Choroid plexus epithelial cell (primary cell): ENCODE results near the gene DNAI2.
"Not testable (repeated sequence)": the region's sequence is repeated elsewhere in the genome, so short reads cannot be mapped to it uniquely, and the experiment has no call there.

ENCODE experiments used
- DNase-seq: peaks from one replicate; pipeline ENCODE4 v3.0.0-alpha.2; 2010; ENCODE audit warnings: low read depth
- H3K4me3 ChIP-seq: 2 replicates; pipeline ENCODE4 v1.5.1; 2011; ENCODE audit warnings: low read depth, mild to moderate bottlenecking, control low read depth, low read length, moderate library complexity
- TF ChIP-seq, protein P1 (sequence below): conservative IDR thresholded peaks from 2 replicates; pipeline ENCODE4 v1.5.1; 2011; ENCODE audit warnings: low read depth, mild to moderate bottlenecking, control low read depth, inconsistent platforms, low read length, moderate library complexity

Gene DNAI2

DNA sequence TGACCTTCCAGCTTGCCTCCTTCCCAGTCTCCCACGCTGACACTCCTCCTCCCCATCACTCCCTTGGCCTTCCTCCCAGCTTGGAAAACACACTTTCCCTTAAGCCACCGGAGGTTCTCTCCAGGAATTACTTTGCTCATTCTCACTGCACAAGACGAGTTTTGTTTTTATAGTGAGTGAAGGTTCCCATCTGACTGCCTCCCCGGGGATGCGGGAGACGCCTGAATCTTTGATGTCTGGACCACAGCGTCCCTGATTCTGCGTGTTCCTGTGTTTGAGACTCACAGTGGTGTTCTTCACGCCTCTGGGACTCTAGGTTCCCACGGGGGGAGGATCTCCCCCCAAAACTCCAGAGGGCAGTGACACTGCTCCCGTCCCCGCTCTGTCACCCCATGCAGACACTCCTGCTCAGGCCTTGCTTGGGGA lies 2.0 kb downstream of the DNAI2 start:
- no peak for DNase-seq
- TF ChIP-seq, protein P1, sequence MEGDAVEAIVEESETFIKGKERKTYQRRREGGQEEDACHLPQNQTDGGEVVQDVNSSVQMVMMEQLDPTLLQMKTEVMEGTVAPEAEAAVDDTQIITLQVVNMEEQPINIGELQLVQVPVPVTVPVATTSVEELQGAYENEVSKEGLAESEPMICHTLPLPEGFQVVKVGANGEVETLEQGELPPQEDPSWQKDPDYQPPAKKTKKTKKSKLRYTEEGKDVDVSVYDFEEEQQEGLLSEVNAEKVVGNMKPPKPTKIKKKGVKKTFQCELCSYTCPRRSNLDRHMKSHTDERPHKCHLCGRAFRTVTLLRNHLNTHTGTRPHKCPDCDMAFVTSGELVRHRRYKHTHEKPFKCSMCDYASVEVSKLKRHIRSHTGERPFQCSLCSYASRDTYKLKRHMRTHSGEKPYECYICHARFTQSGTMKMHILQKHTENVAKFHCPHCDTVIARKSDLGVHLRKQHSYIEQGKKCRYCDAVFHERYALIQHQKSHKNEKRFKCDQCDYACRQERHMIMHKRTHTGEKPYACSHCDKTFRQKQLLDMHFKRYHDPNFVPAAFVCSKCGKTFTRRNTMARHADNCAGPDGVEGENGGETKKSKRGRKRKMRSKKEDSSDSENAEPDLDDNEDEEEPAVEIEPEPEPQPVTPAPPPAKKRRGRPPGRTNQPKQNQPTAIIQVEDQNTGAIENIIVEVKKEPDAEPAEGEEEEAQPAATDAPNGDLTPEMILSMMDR: no peak
- H3K4me3 ChIP-seq: no peak overlapping the region

DNA sequence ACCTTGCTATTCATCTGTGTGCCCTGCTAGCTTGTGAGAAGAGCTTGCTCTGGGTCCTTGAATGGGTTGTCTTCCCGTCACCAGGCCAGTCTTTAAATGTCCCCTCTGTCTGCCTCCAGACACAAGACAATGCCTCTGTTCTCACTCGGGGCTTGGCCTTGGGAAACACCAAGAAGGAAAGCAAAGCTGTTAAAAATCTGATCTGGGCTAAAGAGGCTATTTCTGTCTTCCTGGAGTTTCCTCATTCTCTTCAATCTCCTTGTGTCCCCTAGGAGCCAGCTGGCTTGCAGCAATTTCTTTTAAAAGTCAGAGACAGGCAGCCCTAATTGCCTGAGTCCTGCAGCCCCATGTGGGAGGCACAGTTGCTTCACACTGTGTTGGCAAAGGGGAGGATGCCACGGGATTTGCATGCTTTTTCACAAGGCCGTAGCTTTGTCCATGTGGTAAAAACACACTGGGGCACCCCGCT lies 2.5 kb downstream of the DNAI2 start:
- no peak overlapping the region for H3K4me3 ChIP-seq
- DNase-seq: no peak
- TF ChIP-seq, protein P1: no peak

DNA sequence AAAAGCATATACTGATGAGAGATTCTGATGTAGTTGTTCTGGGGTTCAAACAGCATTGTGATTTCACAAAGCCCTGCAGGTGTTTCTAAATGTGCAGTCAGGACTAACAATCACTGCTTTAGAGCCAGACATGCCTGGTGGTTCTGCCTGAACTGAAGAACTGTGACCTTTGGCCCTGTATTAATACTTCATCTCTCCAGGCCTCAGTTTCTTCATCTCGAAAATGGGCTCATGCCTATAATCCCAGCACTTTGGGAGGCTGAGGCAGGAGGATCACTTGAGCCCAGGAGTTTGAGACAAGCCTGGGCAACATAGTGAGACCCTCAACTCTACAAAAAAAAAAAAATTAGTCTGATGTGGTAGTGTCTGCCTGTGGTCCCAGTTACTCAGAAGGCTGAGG lies 3.9 kb downstream of the DNAI2 start:
- TF ChIP-seq, protein P1: no peak
- H3K4me3 ChIP-seq: no peak overlapping the region
- no peak for DNase-seq

DNA sequence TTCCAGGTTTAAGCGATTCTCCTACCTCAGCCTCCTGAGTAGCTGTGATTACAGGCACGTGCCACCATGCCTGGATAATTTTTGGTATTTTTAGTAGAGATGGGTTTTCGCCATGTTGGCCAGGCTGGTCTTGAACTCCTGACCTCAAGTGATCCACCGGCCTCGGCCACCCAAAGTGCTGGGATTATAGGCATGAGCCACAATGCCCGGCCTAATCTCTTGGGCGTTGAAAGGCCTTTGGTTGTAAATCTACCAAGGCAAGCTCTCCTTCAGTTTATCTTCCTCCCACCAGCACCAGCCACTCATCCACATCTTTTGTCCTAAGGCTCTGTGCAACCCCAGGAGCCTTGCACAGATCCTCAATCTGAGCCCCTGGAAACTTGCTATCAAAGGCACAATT lies 5.6 kb downstream of the DNAI2 start:
- not testable (repeated sequence) for DNase-seq, H3K4me3 ChIP-seq

DNA sequence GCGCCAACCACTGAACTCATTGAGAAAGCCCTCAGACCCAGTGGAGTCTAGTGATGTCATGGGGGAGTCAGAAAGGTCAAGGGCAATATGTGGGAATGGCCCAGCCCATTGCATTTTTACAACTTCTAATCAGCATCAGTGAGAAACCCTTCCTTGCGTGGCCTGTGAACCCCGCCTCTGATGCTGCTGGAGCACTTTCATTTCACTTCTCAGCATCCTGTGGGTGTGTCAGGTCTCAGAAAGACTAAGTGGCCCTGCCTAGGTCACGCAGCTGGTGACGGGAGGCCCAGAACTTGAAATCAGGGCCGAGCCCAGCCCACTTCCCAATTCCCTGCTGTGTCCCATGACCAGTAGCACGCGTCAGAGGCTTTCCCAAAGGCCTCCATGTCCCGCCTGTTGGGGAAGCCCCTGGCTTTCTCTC lies 6.1 kb downstream of the DNAI2 start:
- no peak for DNase-seq
- no peak overlapping the region for H3K4me3 ChIP-seq
- TF ChIP-seq, protein P1: no peak

DNA sequence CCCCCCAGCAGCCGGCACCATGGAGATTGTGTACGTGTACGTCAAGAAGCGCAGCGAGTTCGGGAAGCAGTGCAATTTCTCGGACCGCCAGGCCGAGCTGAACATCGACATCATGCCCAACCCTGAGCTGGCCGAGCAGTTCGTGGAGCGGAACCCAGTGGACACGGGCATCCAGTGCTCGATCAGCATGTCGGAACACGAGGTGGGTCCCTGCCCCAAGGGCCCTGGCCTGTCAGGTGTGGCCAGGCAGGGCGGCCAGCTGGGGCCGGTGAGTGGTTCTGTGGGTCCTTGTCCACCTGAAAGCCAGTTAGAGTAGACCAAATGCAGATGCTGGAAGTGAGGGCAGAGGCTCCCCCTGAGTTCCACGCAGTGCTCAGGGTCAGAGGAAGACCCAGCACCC lies 7.8 kb downstream of the DNAI2 start:
- DNase-seq: no peak
- TF ChIP-seq, protein P1: no peak
- no peak overlapping the region for H3K4me3 ChIP-seq

DNA sequence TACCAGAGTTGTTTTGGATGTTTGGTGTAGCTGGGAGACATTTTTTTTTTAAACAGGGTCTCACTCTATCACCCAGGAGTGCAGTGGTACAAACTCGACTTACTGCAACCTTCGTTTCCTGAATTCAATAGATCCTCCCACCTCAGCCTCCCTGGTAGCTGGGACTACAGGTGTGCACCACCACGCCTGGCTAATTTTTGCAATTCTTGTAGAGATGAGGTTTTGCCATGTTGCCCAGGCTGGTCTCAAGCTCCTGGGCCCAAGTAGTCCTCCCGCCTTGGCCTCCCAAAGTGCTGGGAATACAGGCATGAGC lies 8.2 kb downstream of the DNAI2 start:
- not testable (repeated sequence) for H3K4me3 ChIP-seq, DNase-seq

DNA sequence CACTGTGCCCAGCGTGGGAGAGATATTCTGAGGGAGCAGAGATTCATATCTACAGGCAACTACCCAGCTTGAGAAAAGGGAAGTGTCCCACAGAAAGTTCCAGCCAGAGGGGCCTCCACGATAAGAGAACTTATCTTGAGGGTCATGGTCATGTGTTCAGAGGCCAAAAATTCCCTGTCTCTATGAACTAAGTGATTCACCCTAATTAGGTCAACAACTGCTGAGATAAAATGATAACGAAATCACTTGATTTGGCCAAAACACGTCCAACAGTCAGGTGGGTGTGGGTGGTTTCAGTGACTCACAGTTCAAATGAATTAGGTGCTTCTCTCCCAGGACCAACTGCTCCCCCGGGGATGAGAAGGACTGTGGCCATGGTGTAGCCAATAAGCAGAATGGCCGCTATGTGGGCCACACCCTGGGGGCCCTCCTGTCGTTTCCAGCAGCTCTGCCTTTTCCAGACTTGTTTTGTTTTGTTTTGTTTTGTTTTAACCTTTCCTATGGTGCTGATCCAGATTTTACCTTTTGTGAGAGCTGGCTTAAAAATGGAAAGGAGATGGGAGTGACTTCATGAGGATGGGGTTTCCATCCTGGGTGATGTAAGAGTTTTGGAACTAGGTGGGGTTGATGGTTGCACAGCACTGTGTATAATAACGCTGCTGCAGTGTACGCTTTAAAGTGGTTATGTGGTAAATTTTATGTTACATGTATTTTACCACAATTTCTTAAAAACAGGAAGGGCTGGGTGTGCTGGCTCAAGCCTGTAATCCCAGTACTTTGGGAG lies 8.7 kb downstream of the DNAI2 start:
- TF ChIP-seq, protein P1: no peak
- DNase-seq: no peak
- no peak overlapping the region for H3K4me3 ChIP-seq
